HG02981 (cell line): Measurements from ENCODE around the gene MCF2L2.

ENCODE experiments used
- ATAC-seq: cut with Tn5 transposase; IDR thresholded peaks from one replicate; pipeline ENCODE4 v1.9.1; 2021; ENCODE audit warnings: mild to moderate bottlenecking, moderate library complexity; ENCODE audit not compliant: unreplicated experiment

MCF2L2 gene

GRCh38 chr3:183213415-183214276, 214.8 kb downstream of the MCF2L2 start:
- no peak for ATAC-seq

GRCh38 chr3:183212565-183212964, 215.9 kb downstream of the MCF2L2 start:
- ATAC-seq: no peak

DNA sequence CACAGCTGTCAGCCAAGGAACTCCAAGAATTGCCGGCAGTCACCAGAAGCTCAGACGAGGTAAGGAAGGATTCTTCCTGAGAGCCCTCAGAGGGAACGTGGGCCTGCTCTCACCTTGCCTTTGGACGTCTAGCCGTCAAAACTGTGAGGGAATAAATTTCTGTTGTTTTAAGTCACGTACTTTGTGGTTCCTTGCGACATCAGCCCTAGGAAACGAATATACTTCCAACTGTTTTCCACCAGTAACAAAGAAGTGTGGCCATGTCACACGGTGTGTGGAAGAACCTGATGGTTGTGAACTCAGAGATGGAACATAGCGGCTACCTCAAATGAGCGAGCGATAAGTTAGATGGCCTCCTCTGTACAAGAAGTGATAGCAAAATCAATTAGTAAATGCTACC, 216.3 kb downstream of the MCF2L2 start:
- ATAC-seq: no peak

- no peak for ATAC-seq
Measured at GRCh38 chr3:183211352-183211751, 217.1 kb downstream of the MCF2L2 start.

GRCh38 chr3:183210862-183211341, 217.5 kb downstream of the MCF2L2 start:
- no peak for ATAC-seq

- no peak for ATAC-seq
Measured at GRCh38 chr3:183210341-183210740, 218.1 kb downstream of the MCF2L2 start.

DNA sequence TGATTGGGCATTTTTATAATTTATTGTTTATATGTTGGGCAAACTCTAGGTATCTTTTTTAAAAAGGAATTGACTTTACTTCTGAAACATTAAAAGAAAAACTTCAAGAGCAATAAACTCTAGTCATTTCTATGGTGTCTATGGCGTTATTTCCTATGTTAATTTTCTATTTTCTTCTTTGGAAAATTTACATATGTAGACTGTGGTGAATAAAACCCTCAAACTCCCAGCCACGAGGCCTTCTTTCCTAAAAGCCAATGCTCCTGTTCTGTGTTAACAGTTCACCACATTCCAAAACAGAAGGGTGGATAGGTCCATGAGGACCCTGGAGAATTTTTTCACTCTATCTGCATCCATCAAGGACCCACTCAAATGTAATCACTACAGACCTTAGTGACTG, 219.6 kb downstream of the MCF2L2 start:
- ATAC-seq: no peak

- no peak for ATAC-seq
Measured at GRCh38 chr3:183208260-183208659, 220.2 kb downstream of the MCF2L2 start.

- no peak for ATAC-seq
Measured at GRCh38 chr3:183203670-183204069, 224.7 kb downstream of the MCF2L2 start.

- no peak for ATAC-seq
Measured at GRCh38 chr3:183202004-183202722, 226.3 kb downstream of the MCF2L2 start.

GRCh38 chr3:183198939-183199338, 229.5 kb downstream of the MCF2L2 start:
- ATAC-seq: no peak

DNA sequence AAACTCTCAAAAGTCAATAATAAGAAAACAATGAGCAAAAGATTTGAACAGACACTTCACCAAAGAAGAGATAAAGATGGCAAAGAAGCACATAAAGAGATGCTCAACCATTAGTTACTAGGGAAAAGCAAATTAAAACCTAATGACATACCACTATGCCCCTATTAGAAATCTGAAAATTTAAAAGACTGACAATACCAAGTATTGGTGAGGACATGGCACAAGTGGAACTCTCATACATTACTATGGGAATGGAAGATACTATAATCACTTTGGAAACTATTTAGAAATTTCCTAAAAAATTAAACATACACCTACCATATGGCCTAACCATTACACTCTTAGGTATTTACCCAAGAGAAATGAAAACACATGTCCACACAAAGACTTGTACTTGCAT, 230.7 kb downstream of the MCF2L2 start:
- ATAC-seq: no peak

DNA sequence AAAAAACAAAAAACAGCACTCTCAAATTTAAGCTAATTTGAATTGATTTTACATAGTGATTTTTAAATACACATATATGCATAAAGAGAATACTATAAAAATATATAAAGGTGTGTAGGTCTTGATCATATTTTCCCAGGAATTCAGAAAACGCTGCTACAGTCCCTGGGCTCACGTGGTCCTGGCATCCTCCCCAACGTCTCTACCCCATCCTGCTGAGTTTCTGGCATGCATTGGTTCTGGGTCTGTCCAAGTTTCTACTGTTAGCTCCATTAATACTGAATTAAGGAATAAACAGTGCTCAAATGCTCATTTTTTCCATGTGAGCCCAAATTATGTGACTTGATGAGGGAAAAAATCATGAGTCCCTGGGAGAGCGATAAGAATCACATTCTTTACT, 233.2 kb downstream of the MCF2L2 start:
- ATAC-seq: no peak

GRCh38 chr3:183193762-183194689, 234.4 kb downstream of the MCF2L2 start:
- ATAC-seq: no peak

DNA sequence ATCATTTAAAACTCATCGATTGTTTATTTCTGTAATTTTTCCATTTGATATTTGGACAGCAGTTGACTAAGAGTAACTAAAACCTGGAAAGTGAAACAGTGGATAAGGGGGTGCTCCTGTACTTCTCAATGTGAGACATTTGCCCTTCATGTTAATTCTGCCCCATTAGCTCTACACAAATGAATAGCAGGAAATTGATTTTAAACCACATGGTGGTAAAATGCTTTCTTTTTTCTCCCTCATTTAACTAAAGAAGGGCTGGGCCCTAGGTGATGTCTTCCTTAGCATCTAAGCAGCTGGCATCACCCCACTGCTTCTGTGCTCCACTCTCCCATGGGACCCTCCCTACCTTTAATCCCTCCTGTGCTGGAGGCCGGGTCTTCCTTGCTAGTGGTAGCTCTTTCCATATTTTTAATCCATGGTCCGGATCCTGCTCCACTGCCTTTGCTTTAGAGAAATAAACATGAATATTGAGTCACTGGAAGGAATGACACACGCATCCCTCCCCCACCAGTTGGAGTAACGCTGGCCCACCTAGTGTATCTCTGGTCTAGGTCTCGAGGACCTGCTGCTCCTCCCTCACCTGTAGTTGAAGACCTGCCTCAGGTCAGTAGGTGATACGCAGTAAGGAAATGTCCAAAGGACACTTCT, 235.6 kb downstream of the MCF2L2 start:
- ATAC-seq: no peak

GRCh38 chr3:183189641-183190040, 238.8 kb downstream of the MCF2L2 start:
- no peak for ATAC-seq

- ATAC-seq: peak; percentile 48
Measured at GRCh38 chr3:183188895-183189462, 239.4 kb downstream of the MCF2L2 start.

- no peak for ATAC-seq
Measured at GRCh38 chr3:183185696-183186095, 242.7 kb downstream of the MCF2L2 start.

- ATAC-seq: no peak
Measured at GRCh38 chr3:183182732-183183610, 245.4 kb downstream of the MCF2L2 start.
